Measurements from ENCODE around the gene THOC1.
"Not testable (repeated sequence)": the region's sequence is repeated elsewhere in the genome, so short reads cannot be mapped to it uniquely, and the experiment has no call there.

Gene THOC1

GRCh38 chr18:267688-268552 is at the start of gene THOC1:
Gene THOC1, minus strand, starts transcription at chr18:268047. Its CDS starts 28 bp downstream, at chr18:268019.
- DNase-seq: peak; percentile 90

GRCh38 chr18:317618-318017 is 49.8 kb upstream of the THOC1 start:
- DNase-seq: no peak

- no peak for DNase-seq
These were observed 48.5 kb upstream of the THOC1 start for GRCh38 chr18:316393-316792.

- no peak for DNase-seq
These were observed 46.1 kb upstream of the THOC1 start for GRCh38 chr18:313931-314330.

GRCh38 chr18:312415-312814 is 44.6 kb upstream of the THOC1 start:
- no peak for DNase-seq

- no peak for DNase-seq
These were observed 42.2 kb upstream of the THOC1 start for GRCh38 chr18:310042-310441.

GRCh38 chr18:308086-308485 is 40.2 kb upstream of the THOC1 start:
- DNase-seq: not testable (repeated sequence)

- DNase-seq: no peak
These were observed 38.9 kb upstream of the THOC1 start for GRCh38 chr18:306608-307255.

- DNase-seq: no peak
These were observed 37.2 kb upstream of the THOC1 start for GRCh38 chr18:305003-305501.

- DNase-seq: no peak
These were observed 35.8 kb upstream of the THOC1 start for GRCh38 chr18:303607-304006.

- no peak for DNase-seq
These were observed 35.2 kb upstream of the THOC1 start for GRCh38 chr18:303011-303410.

GRCh38 chr18:302097-302496 is 34.2 kb upstream of the THOC1 start:
- DNase-seq: no peak

- no peak for DNase-seq
These were observed 30.1 kb upstream of the THOC1 start for GRCh38 chr18:297936-298335.

- no peak for DNase-seq
These were observed 28.1 kb upstream of the THOC1 start for GRCh38 chr18:295756-296490.

- no peak for DNase-seq
These were observed 26.7 kb upstream of the THOC1 start for GRCh38 chr18:294566-294965.

GRCh38 chr18:293536-293935 is 25.7 kb upstream of the THOC1 start:
- no peak for DNase-seq

GRCh38 chr18:292271-292670 is 24.4 kb upstream of the THOC1 start:
- DNase-seq: no peak

- DNase-seq: not testable (repeated sequence)
These were observed 22.1 kb upstream of the THOC1 start for GRCh38 chr18:289970-290369.

- DNase-seq: no peak
These were observed 21.2 kb upstream of the THOC1 start for GRCh38 chr18:289026-289425.

- no peak for DNase-seq
These were observed 18.9 kb upstream of the THOC1 start for GRCh38 chr18:286515-287310.

- no peak for DNase-seq
These were observed 18.0 kb upstream of the THOC1 start for GRCh38 chr18:285817-286216.

- DNase-seq: no peak
These were observed 7.6 kb upstream of the THOC1 start for GRCh38 chr18:275486-275885.

GRCh38 chr18:274313-274712 is 6.5 kb upstream of the THOC1 start:
- DNase-seq: no peak

All from GDM1 (cell line).